GM18517 (cell line): ENCODE measurements around the gene OSBPL3.

Experiments used
- ATAC-seq: cut with Tn5 transposase; IDR thresholded peaks from one replicate; pipeline ENCODE4 v1.9.1; 2021; ENCODE audit warnings: mild to moderate bottlenecking, moderate library complexity; ENCODE audit not compliant: unreplicated experiment

OSBPL3 gene

DNA sequence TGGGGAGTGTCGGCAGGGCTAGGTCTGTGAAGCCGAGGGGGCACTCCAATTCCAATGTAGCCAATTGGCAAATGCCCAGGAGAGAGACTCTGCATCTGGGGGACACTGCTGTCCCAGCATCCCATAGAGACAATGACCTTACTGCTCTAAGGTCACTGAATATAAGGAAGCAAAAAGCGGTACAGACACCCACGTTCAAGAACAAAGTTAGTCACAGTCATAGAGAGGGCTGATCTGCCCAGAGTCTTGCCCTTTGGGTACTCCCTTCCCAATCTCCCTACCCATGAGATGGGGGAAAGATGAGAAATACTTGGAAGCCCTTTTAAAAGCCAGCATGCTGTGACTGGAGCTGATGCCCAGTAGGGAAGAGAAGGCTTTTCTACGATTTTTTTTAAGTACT lies 146.4 kb downstream of the OSBPL3 start:
- no peak for ATAC-seq

GRCh38 chr7:24831240-24831639 lies 148.7 kb downstream of the OSBPL3 start:
- no peak for ATAC-seq

DNA sequence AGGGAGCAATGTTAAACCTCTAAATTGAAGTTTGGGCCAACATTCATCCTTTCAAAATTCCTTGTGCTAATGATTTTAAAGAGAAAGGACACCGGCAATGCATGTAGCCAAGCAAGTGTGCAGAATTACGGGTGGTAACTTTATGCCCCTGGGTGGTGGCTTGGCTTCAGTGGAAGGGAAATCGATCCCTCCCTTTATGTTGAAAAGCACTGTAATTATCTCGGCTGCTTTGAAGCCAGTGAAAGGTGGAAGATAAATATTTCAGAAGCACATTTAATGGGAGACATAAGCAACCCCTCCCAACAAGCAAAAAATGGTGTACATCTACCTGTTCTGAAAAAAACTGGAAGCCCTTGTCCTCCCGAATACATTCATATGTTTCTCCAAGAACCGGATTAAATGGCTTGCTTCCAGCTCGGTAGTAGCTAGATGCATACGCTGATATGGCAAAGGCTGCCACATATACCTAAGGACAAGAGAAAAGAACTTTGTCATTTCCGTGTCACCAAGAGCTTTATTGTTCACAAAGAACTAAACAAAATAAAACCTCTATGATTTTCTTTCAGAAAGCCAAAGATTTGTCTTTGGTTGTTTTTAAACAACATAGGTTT lies 149.4 kb downstream of the OSBPL3 start:
- ATAC-seq, result no peak

DNA sequence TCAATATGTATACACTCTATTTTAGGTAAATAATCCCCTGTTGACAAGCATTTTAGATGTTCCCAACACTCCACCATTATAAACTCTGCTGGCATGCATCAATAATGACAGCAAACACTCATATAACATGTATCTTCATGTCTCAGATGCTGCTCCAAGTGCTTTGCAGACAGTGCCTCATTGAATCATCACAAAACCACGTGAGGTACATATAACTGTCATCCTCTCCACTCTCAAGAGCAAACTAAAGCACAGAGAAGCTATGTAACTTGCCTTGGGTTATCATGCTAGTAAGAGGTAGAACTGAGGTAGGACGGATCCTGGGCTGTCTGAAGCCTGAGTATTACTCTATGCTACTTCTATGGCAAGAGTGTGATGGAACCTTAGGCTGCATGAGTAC lies 150.2 kb downstream of the OSBPL3 start:
- no peak for ATAC-seq

DNA sequence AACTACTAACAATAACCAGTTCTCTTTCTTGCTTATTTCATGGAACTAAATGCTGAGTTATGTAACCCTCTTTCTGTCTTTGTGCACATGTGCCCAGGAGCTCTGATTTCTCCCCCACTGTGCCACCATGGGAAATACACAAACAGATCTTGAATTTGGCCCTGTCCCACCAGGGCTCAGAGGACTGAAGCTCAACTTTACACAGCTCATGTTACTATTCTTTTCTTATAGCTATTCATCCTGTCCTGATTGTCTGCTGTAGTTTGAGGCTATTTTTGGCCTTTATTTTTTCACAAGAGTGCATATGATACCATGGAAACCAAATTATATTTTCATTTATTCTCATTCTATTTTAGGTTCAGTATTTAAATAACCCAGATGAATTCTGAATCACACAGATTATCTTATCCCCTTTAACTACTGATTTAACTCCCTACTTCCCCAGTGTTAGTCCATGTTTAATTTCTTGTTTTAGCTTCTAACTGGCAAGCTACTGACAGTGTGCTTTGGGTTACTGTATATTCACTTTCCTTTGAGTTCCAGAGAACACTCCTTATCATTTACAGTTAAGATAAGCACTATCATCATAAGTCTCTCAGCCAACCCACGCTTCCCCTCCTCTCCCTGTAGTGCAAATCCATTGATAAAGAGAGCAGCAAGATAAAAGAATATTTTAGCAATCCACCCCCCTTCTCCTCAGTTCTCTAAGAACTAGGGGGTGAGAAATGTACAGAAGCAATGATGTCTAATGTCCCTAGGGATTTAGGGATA lies 150.9 kb downstream of the OSBPL3 start:
- ATAC-seq, result no peak

GRCh38 chr7:24827589-24827988 lies 152.4 kb downstream of the OSBPL3 start:
- ATAC-seq, result no peak

- ATAC-seq, result no peak
Measured at GRCh38 chr7:24827027-24827426, 153.0 kb downstream of the OSBPL3 start.

DNA sequence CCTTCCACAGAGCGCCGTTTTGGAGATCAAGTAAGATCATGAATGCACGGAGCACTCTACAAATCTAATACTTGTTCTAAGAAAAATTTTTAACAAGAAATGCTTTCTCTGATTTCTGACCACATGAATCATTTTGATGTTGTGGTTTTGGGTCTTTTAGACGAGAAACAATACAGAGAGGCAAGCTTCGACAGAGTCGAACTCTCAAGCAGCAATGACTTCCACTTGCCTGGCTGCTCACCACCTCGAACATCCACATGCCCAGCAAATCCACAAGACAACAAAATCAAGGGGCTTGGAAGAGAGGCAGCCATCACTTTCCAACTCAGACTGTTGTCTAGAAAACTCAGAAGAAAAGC lies 153.3 kb downstream of the OSBPL3 start:
- ATAC-seq, result no peak

GRCh38 chr7:24825931-24826661 lies 153.9 kb downstream of the OSBPL3 start:
- ATAC-seq, result no peak

DNA sequence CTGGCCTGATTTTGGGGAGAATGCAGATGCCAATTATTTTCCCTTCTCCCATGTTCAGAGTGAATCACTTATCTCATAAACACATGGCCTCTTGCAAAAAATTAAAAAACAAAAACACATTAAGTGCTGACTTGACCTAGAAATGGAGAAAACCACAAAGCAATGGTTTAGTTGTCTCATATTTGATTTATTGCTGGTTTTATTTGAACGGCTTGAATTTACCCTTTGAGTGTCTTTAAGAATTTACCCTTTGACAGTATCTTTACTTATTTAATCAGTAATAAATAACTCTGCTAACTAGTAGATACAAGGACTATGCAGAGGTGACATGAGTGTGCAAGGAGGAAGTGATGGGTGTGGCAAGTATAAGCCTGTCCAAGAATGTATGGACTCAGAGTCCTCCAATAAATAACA lies 154.6 kb downstream of the OSBPL3 start:
- ATAC-seq, result no peak

DNA sequence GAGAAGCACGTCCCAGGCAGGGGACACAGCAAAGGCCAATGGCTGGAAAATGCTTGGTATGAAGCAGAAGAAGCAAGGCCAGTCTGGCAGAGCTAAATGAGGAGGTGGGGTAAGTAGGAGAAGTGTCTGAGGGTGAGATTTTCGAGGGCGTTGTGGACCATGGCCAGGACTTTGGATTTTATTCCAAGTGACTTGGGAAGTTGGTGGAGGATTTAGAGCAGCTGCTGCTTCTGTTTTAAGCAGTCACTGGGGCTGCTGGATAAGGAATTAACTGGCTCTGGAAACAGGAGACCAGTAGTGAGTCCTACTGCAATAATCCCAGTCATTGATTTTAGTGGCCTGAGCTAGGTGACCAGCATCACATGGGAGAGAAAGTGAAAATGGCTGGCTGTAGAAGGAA lies 155.1 kb downstream of the OSBPL3 start:
- ATAC-seq, result no peak

GRCh38 chr7:24824400-24824799 lies 155.6 kb downstream of the OSBPL3 start:
- ATAC-seq, result no peak

DNA sequence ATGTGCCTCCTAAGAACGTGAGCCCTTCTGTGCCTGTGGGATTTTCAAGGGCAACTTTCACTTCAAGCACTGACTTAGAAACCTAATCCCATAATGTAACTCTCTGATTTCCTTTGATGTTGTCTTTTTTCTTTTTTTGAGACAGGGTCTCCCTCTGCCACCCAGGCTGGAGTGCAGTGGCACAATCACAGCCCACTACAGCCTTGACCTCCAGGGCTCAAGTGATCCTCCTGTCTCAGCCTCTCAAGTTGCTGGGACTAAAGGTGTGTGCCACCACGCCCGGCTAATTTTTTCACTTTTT lies 158.3 kb downstream of the OSBPL3 start:
- no peak for ATAC-seq

GRCh38 chr7:24821045-24821753 lies 158.8 kb downstream of the OSBPL3 start:
- ATAC-seq, result peak; percentile 75

GRCh38 chr7:24820730-24821044 lies 159.3 kb downstream of the OSBPL3 start:
- ATAC-seq, result no peak

- peak; percentile 54 for ATAC-seq
Measured at GRCh38 chr7:24819916-24820689, 159.9 kb downstream of the OSBPL3 start.

GRCh38 chr7:24817339-24817738 lies 162.6 kb downstream of the OSBPL3 start:
- ATAC-seq, result no peak

DNA sequence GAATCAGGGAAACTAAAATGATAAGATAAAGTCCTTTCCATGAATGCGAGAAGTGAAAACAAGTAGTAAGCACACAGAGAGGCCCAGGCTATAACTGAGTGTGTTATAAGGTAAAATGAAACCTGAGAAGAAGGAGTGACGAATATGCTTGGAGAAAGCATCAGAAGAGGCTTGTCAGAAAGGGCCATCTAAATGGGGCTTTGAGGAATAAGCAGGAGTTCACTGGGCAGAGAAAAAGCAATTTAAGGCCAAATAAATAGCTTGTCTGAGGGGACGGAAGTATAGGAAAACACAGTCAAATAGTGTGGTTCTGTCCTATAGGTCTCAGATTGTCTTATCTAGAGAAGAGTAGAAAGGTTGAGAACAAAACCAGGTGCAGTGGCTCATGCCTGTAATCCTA lies 163.1 kb downstream of the OSBPL3 start:
- no peak for ATAC-seq

GRCh38 chr7:24812305-24812945 lies 167.6 kb downstream of the OSBPL3 start:
- ATAC-seq, result no peak

DNA sequence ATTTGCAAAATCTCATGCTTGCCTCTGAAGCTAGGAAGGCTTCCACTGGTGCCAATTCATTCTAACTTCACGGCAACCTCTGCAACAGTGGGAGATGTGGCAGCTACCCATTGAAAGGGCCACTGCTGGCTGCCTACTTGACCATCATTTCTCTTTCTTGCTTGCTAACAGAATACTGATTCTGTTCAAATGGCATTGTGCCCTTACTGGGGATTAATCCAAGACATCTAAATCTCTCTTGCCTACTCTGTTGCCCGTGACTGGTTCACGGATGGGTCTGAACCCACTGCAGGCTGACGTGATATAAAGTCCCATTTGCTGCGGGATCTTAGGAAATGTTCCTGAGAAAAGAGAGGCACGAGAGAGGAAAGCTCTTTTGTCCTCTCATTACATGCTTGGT lies 171.5 kb downstream of the OSBPL3 start:
- ATAC-seq, result no peak

DNA sequence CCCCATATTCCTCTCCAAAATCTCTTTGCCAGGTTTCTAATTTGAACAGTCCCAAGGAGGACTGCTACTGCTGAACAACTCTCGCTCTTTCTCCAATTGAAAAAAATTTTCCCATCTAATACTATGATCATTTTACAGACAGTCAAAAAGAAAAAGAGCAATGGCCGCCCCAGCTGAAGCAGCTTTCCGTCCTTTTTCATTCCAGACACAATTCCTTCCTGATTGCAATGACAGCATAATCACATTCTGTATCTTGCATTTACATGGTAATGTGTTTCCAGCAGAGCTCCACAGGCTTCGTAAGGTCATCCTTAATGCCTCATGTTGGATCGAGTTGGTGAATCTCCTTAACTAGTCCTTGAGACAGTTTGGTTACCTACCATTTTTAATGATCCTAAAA lies 177.7 kb downstream of the OSBPL3 start:
- ATAC-seq, result no peak
